KMS-11 (cell line): ENCODE measurements around the gene NCKAP5.

Experiments used
- H2AFZ ChIP-seq: fragments of 200-600 bp; sonication (generic); 2 replicates; pipeline ENCODE4 v1.6.1; 2016; ENCODE audit warnings: antibody characterized with exemption, mixed run types, low read depth
- H3K27ac ChIP-seq: fragments of 200-600 bp; sonication (generic); 2 replicates; pipeline ENCODE4 v1.6.1; 2016; ENCODE audit warnings: mild to moderate bottlenecking, mixed run types
- H3K27me3 ChIP-seq: fragments of 200-600 bp; sonication (generic); 2 replicates; pipeline ENCODE4 v1.6.1; 2017; ENCODE audit warnings: mild to moderate bottlenecking, low read depth, mixed run types, moderate library complexity; ENCODE audit not compliant: insufficient read depth
- H3K36me3 ChIP-seq: fragments of 200-600 bp; sonication (generic); 2 replicates; pipeline ENCODE4 v1.6.1; 2017; ENCODE audit warnings: mild to moderate bottlenecking, mixed run types; ENCODE audit not compliant: insufficient read depth
- H3K4me1 ChIP-seq: fragments of 200-600 bp; sonication (generic); 2 replicates; pipeline ENCODE4 v1.6.1; 2016; ENCODE audit warnings: mild to moderate bottlenecking, low read depth, mixed run types; ENCODE audit not compliant: poor library complexity, severe bottlenecking
- H3K4me2 ChIP-seq: fragments of 200-600 bp; sonication (generic); 2 replicates; pipeline ENCODE4 v1.7.0; 2016; ENCODE audit warnings: mild to moderate bottlenecking, mixed run types
- H3K4me3 ChIP-seq: fragments of 200-600 bp; sonication (generic); IDR thresholded peaks from 2 replicates; pipeline ENCODE4 v1.6.1; 2017; ENCODE audit warnings: low read depth, low read length, mixed read lengths; ENCODE audit not compliant: insufficient read depth
- H3K79me2 ChIP-seq: fragments of 200-600 bp; sonication (generic); 2 replicates; pipeline ENCODE4 v1.6.1; 2016; ENCODE audit warnings: low read depth, mixed run types; ENCODE audit not compliant: insufficient read depth
- H3K9ac ChIP-seq: fragments of 200-600 bp; sonication (generic); 2 replicates; pipeline ENCODE4 v1.6.1; 2016; ENCODE audit warnings: mild to moderate bottlenecking, mixed run types
- H4K20me1 ChIP-seq: fragments of 200-600 bp; sonication (generic); 2 replicates; pipeline ENCODE4 v1.6.1; 2016; ENCODE audit warnings: mild to moderate bottlenecking, mixed run types; ENCODE audit not compliant: insufficient read depth
- CTCF ChIP-seq: fragments of 200-600 bp; sonication (generic); conservative IDR thresholded peaks from 2 replicates; pipeline ENCODE4 v1.6.1; 2017; ENCODE audit warnings: low read depth, mild to moderate bottlenecking, antibody characterized with exemption, low read length, moderate library complexity, mixed read lengths

NCKAP5 gene

DNA sequence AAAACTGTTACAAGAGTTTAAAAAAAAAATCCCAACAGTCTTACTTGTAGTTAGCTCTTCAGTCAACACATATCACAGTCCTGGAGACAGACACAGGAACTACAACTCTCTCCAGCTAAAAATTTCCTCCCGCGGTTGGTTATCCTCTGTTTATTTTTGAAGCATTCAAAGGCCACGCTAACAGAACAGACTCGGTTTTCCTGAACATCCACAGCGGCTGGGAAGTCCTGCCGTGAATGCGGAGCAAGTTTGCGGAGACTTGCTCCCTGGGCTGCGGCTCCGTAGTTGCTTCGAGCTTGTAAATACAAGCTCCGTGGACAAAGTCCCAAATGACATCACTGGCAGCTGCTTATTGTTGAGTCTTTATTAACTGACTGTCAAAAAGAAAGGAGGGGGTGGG is at the start of gene NCKAP5:
NCKAP5 (minus strand) TSS at position 292 of the 400 bp plus-strand sequence. CDS start 50,937 bp downstream, outside the sequence.
- H3K4me2 ChIP-seq = no peak within 1 kb of the TSS
- no peak within 1 kb of the TSS for H3K27ac ChIP-seq
- no peaks in the 10 kb centered on the region for H3K4me1 ChIP-seq
- H2AFZ ChIP-seq = no peak within 1 kb of the TSS
- no peak for TF ChIP-seq CTCF
- H4K20me1 ChIP-seq = no peaks in the 10 kb centered on the region
- no peak within 1 kb of the TSS for H3K4me3 ChIP-seq
- H3K27me3 ChIP-seq = no peaks in the 10 kb centered on the region
- H3K79me2 ChIP-seq = no peaks in the 10 kb centered on the region
- H3K9ac ChIP-seq = no peak within 1 kb of the TSS
- no peaks in the 10 kb centered on the region for H3K36me3 ChIP-seq

GRCh38 chr2:133609664-133610063 is 41.4 kb upstream of the NCKAP5 start:
- H3K4me1 ChIP-seq = no peaks in the 10 kb centered on the region
- H3K4me2 ChIP-seq = no peak overlapping the region
- H3K9ac ChIP-seq = no peak overlapping the region
- no peak for TF ChIP-seq CTCF
- no peak overlapping the region for H3K4me3 ChIP-seq
- no peaks in the 10 kb centered on the region for H4K20me1 ChIP-seq
- no peaks in the 10 kb centered on the region for H3K79me2 ChIP-seq
- no peak overlapping the region for H2AFZ ChIP-seq
- H3K36me3 ChIP-seq = no peaks in the 10 kb centered on the region
- no peak overlapping the region for H3K27ac ChIP-seq
- no peaks in the 10 kb centered on the region for H3K27me3 ChIP-seq

GRCh38 chr2:133608291-133608690 is 40.0 kb upstream of the NCKAP5 start:
- no peaks in the 10 kb centered on the region for H3K27me3 ChIP-seq
- no peak overlapping the region for H3K9ac ChIP-seq
- H3K36me3 ChIP-seq = no peaks in the 10 kb centered on the region
- no peaks in the 10 kb centered on the region for H3K4me1 ChIP-seq
- H3K4me3 ChIP-seq = no peak overlapping the region
- H4K20me1 ChIP-seq = no peaks in the 10 kb centered on the region
- H3K27ac ChIP-seq = no peak overlapping the region
- H3K4me2 ChIP-seq = no peak overlapping the region
- no peaks in the 10 kb centered on the region for H3K79me2 ChIP-seq
- H2AFZ ChIP-seq = no peak overlapping the region
- no peak for TF ChIP-seq CTCF

- Histone ChIP-seq H4K20me1 (no peaks in the 10 kb centered on the region), H3K27ac (no peak overlapping the region), H3K4me2 (no peak overlapping the region), H3K9ac (no peak overlapping the region), H3K4me1 (no peaks in the 10 kb centered on the region), H2AFZ (no peak overlapping the region), H3K4me3 (no peak overlapping the region), H3K36me3 (no peaks in the 10 kb centered on the region), H3K27me3 (no peaks in the 10 kb centered on the region), H3K79me2 (no peaks in the 10 kb centered on the region)
- TF ChIP-seq CTCF = no peak
Measured at GRCh38 chr2:133607679-133608078, 39.4 kb upstream of the NCKAP5 start.
